ENCODE measurements around the gene LY6G6C. TPM values are rescaled to one million over a fixed set of nuclear protein-coding genes. Genes with fewer than 3 reads are reported as not detected.
A peak's percentile ranks its signal among the peaks of the same experiment; 100 is the strongest.
"Not testable (repeated sequence)": the region's sequence is repeated elsewhere in the genome, so short reads cannot be mapped to it uniquely, and the experiment has no call there.

LY6G6C gene
- total RNA-seq, 1 experiment from 2014 or later: not detected

GRCh38 chr6:31713991-31714684 lies 7.4 kb downstream of the LY6G6C start:
- in situ Hi-C loops (cut with HindIII; ENCODE audit: low pct_unique_long_range_greater_than_20kb, low sequenced_read_pairs): no loop called here
- no peak for DNase-seq (ENCODE audit: low read depth)

- DNase-seq (ENCODE audit: low read depth): no peak
- in situ Hi-C loops (cut with HindIII; ENCODE audit: low pct_unique_long_range_greater_than_20kb, low sequenced_read_pairs): no loop called here
Observed at GRCh38 chr6:31713465-31713864, 8.1 kb downstream of the LY6G6C start.

GRCh38 chr6:31712296-31712695 lies 9.2 kb downstream of the LY6G6C start:
- no peak for DNase-seq (ENCODE audit: low read depth)
- in situ Hi-C loops (cut with HindIII; ENCODE audit: low pct_unique_long_range_greater_than_20kb, low sequenced_read_pairs): no loop called here

GRCh38 chr6:31711233-31711632 lies 10.3 kb downstream of the LY6G6C start:
- DNase-seq (ENCODE audit: low read depth): no peak
- in situ Hi-C loops (cut with HindIII; ENCODE audit: low pct_unique_long_range_greater_than_20kb, low sequenced_read_pairs): no loop called here

- in situ Hi-C loops (cut with HindIII; ENCODE audit: low pct_unique_long_range_greater_than_20kb, low sequenced_read_pairs): no loop called here
Observed at GRCh38 chr6:31710523-31711219, 10.9 kb downstream of the LY6G6C start.

GRCh38 chr6:31709157-31709556 lies 12.4 kb downstream of the LY6G6C start:
- in situ Hi-C loops (cut with HindIII; ENCODE audit: low pct_unique_long_range_greater_than_20kb, low sequenced_read_pairs); DNase-seq (ENCODE audit: low read depth): not testable (repeated sequence)

More at GRCh38 chr6:31710523-31711219, 10.9 kb downstream of the LY6G6C start:
- no peak for DNase-seq (ENCODE audit: low read depth)

GRCh38 chr6:31708224-31708623 lies 13.3 kb downstream of the LY6G6C start:
- DNase-seq (ENCODE audit: low read depth): no peak
- in situ Hi-C loops (cut with HindIII; ENCODE audit: low pct_unique_long_range_greater_than_20kb, low sequenced_read_pairs): no loop called here

- no peak for DNase-seq (ENCODE audit: low read depth)
- in situ Hi-C loops (cut with HindIII; ENCODE audit: low pct_unique_long_range_greater_than_20kb, low sequenced_read_pairs): no loop called here
Observed at GRCh38 chr6:31707701-31708100, 13.8 kb downstream of the LY6G6C start.

GRCh38 chr6:31706599-31706998 lies 14.9 kb downstream of the LY6G6C start, which contains the start of gene LY6G6F:
TSS of gene LY6G6F (plus strand) at chr6:31706866. CDS start at chr6:31706907, 41 bp downstream.
- in situ Hi-C loops (cut with HindIII; ENCODE audit: low pct_unique_long_range_greater_than_20kb, low sequenced_read_pairs): no loop called here

GRCh38 chr6:31705931-31706330 lies 15.6 kb downstream of the LY6G6C start:
- in situ Hi-C loops (cut with HindIII; ENCODE audit: low pct_unique_long_range_greater_than_20kb, low sequenced_read_pairs): no loop called here
- DNase-seq (ENCODE audit: low read depth): no peak

More at GRCh38 chr6:31706599-31706998, 14.9 kb downstream of the LY6G6C start, which contains the start of gene LY6G6F:
- no peak for DNase-seq (ENCODE audit: low read depth)

GRCh38 chr6:31702819-31703716 lies 18.5 kb downstream of the LY6G6C start, which contains the start of gene ABHD16A:
TSS of gene ABHD16A (minus strand) at chr6:31703324. CDS start at chr6:31703281, 43 bp downstream.
- peak; percentile 94 for DNase-seq (ENCODE audit: low read depth)
- in situ Hi-C loops (cut with HindIII; ENCODE audit: low pct_unique_long_range_greater_than_20kb, low sequenced_read_pairs): no loop called here

- in situ Hi-C loops (cut with HindIII; ENCODE audit: low pct_unique_long_range_greater_than_20kb, low sequenced_read_pairs): no loop called here
- no peak for DNase-seq (ENCODE audit: low read depth)
Observed at GRCh38 chr6:31702405-31702818, 19.1 kb downstream of the LY6G6C start.

- no peak for DNase-seq (ENCODE audit: low read depth)
- in situ Hi-C loops (cut with HindIII; ENCODE audit: low pct_unique_long_range_greater_than_20kb, low sequenced_read_pairs): no loop called here
Observed at GRCh38 chr6:31701666-31702404, 19.7 kb downstream of the LY6G6C start.

GRCh38 chr6:31700740-31701401 lies 20.7 kb downstream of the LY6G6C start:
- DNase-seq (ENCODE audit: low read depth): no peak
- in situ Hi-C loops (cut with HindIII; ENCODE audit: low pct_unique_long_range_greater_than_20kb, low sequenced_read_pairs): no loop called here

- no peak for DNase-seq (ENCODE audit: low read depth)
- in situ Hi-C loops (cut with HindIII; ENCODE audit: low pct_unique_long_range_greater_than_20kb, low sequenced_read_pairs): no loop called here
Observed at GRCh38 chr6:31697555-31697954, 24.0 kb downstream of the LY6G6C start.

- no peak for DNase-seq (ENCODE audit: low read depth)
- in situ Hi-C loops (cut with HindIII; ENCODE audit: low pct_unique_long_range_greater_than_20kb, low sequenced_read_pairs): no loop called here
Observed at GRCh38 chr6:31693535-31693934, 28.0 kb downstream of the LY6G6C start.

- in situ Hi-C loops (cut with HindIII; ENCODE audit: low pct_unique_long_range_greater_than_20kb, low sequenced_read_pairs): no loop called here
Observed at GRCh38 chr6:31692886-31693285, 28.7 kb downstream of the LY6G6C start.

More at GRCh38 chr6:31692886-31693285, 28.7 kb downstream of the LY6G6C start:
- DNase-seq (ENCODE audit: low read depth): no peak
